ENCODE measurements around the gene FAM184B. TPM values are rescaled to one million over a fixed set of nuclear protein-coding genes. Genes with fewer than 3 reads are reported as not detected.

Gene FAM184B
- total and polyA plus RNA-seq, 2 experiments from 2014 or later = not detected

DNA sequence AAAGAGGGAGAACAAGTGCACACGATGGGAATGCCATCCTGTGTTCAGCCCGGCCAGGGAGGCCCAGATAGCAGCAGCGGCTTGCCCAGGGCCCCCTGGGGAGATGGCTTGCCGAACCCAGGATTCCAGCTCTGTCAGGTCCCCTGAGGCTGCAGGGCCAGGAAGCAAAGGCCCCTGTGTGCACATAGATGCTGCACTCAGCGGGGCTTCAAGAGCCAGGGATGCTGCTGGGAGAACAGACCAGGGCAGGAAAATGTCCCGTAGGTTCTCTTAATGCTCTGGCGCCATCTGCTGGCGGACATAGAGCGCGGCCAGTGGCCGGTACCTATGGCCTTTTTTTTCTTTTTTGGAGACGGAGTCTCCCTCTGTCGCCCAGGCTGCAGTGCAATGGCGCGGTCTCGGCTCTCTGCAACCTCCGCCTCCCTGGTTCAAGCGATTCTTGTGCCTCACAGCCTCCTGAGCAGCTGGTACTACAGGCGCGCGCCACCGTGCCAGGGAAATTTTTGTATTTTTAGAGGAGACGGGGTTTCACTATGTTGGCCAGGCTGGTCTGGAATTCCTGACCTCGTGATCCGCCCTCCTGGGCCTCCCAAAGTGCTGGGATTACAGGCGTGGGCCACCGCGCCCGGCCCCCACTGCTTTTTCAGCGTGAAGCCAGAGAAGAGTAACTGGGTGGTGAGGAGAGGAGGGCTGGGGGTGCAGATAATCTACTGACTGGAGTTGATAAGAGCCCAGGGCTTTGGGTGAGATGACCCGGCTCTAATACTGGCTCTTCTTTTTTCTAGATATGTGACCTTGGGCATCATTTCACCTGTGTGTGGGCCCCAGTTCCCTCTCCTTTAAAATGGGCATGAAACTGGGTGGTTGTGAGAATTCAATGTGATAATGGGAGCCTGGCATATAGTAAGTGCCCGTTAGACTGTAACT is 144.5 kb downstream of the FAM184B start:
- Histone ChIP-seq H3K4me1 (ENCODE audit: insufficient read depth) (no peaks in the 10 kb centered on the region), H4K20me1 (ENCODE audit: insufficient read depth, poor library complexity, severe bottlenecking) (no peaks in the 10 kb centered on the region), H3K9me2 (replicated peaks; ENCODE audit: insufficient read depth) (no peaks in the 10 kb centered on the region), H3K4me2 (no peak overlapping the region), H3K36me3 (replicated peaks; ENCODE audit: insufficient read depth, low read depth) (no peaks in the 10 kb centered on the region), H3K27ac (no peak overlapping the region), H3K9me3 (ENCODE audit: low read depth) (no peaks in the 10 kb centered on the region), H2AFZ (no peak overlapping the region), H3K27me3 (no peaks in the 10 kb centered on the region), H3K79me2 (no peaks in the 10 kb centered on the region), H3K4me3 (no peak overlapping the region)
- 56% methylated on average over 32 of the region's 32 CpGs for WGBS (ENCODE audit: low lambda C conversion rate, missing lambda C conversion rate)
- TF ChIP-seq EZH2 (IDR thresholded peaks at IDR 0.05; ENCODE audit: borderline replicate concordance) = no peak
- TF ChIP-seq, protein P1, sequence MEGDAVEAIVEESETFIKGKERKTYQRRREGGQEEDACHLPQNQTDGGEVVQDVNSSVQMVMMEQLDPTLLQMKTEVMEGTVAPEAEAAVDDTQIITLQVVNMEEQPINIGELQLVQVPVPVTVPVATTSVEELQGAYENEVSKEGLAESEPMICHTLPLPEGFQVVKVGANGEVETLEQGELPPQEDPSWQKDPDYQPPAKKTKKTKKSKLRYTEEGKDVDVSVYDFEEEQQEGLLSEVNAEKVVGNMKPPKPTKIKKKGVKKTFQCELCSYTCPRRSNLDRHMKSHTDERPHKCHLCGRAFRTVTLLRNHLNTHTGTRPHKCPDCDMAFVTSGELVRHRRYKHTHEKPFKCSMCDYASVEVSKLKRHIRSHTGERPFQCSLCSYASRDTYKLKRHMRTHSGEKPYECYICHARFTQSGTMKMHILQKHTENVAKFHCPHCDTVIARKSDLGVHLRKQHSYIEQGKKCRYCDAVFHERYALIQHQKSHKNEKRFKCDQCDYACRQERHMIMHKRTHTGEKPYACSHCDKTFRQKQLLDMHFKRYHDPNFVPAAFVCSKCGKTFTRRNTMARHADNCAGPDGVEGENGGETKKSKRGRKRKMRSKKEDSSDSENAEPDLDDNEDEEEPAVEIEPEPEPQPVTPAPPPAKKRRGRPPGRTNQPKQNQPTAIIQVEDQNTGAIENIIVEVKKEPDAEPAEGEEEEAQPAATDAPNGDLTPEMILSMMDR (IDR thresholded peaks at IDR 0.05; ENCODE audit: poor library complexity) = peak; percentile 89
- DNase-seq (ENCODE audit: low spot score) = peak; percentile 86

DNA sequence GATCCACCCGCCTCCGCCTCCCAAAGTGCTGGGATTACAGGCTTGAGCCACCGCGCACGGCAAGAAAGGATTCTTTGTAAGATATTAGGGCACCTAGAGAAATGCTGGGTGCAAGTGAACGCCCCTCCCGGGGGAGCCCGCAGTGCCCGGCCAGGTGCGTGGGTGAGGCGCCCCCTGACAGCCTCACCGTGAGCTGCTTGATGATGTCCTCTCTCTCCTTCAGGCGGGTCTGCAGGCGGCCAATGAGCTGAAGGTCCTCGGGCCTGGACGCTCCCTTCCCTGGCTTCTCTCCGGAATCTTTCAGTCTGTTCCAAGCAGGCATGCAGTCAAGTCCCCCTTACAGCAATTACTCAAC is 145.1 kb downstream of the FAM184B start:
- 93% methylated on average over 16 of the region's 17 CpGs for WGBS (ENCODE audit: low lambda C conversion rate, missing lambda C conversion rate)
- no peaks in the 10 kb centered on the region for H4K20me1 ChIP-seq (ENCODE audit: insufficient read depth, poor library complexity, severe bottlenecking)

DNA sequence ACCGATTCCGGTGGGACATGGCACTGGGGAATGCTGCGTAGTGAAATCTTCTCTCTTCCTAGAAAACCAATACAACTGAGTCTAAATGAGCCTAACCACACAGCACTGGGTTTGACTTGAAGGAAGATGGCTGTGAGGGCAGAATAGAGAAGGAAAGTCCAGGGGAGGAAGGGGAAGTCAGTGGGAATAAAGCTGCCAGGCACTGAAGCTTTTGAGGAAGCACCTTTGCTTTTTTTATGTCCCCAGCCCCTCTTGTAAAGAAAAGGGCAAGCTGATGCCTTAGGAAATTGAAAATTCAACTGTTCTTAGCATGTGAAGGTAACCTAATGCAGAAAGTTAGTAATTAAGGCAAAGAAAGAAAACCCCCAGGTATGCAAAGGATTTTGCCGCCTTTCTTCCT is 146.4 kb downstream of the FAM184B start:
- Histone ChIP-seq H3K27me3 (no peaks in the 10 kb centered on the region), H3K9me2 (replicated peaks; ENCODE audit: insufficient read depth) (no peaks in the 10 kb centered on the region), H3K79me2 (no peaks in the 10 kb centered on the region), H4K20me1 (ENCODE audit: insufficient read depth, poor library complexity, severe bottlenecking) (no peaks in the 10 kb centered on the region), H3K4me2 (no peak overlapping the region), H2AFZ (no peak overlapping the region), H3K4me3 (no peak overlapping the region), H3K36me3 (replicated peaks; ENCODE audit: insufficient read depth, low read depth) (no peaks in the 10 kb centered on the region), H3K9me3 (ENCODE audit: low read depth) (no peaks in the 10 kb centered on the region), H3K27ac (no peak overlapping the region), H3K4me1 (ENCODE audit: insufficient read depth) (no peaks in the 10 kb centered on the region)
- no peak for DNase-seq (ENCODE audit: low spot score)
- WGBS (ENCODE audit: low lambda C conversion rate, missing lambda C conversion rate) = 97% methylated on average over 4 of the region's 4 CpGs
- TF ChIP-seq EZH2phosphoT487 (IDR thresholded peaks at IDR 0.05; ENCODE audit: low read depth, severe bottlenecking, unreplicated experiment) (no peak), EZH2 (IDR thresholded peaks at IDR 0.05; ENCODE audit: borderline replicate concordance) (no peak)
- TF ChIP-seq, protein P1 (IDR thresholded peaks at IDR 0.05; ENCODE audit: poor library complexity) = no peak

More for the DNA sequence above, 145.1 kb downstream of the FAM184B start:
- Histone ChIP-seq H2AFZ (no peak overlapping the region), H3K9me2 (replicated peaks; ENCODE audit: insufficient read depth) (no peaks in the 10 kb centered on the region), H3K27ac (no peak overlapping the region), H3K27me3 (no peaks in the 10 kb centered on the region), H3K79me2 (no peaks in the 10 kb centered on the region), H3K4me2 (no peak overlapping the region), H3K9me3 (ENCODE audit: low read depth) (no peaks in the 10 kb centered on the region), H3K4me3 (no peak overlapping the region), H3K36me3 (replicated peaks; ENCODE audit: insufficient read depth, low read depth) (no peaks in the 10 kb centered on the region), H3K4me1 (ENCODE audit: insufficient read depth) (no peaks in the 10 kb centered on the region)
- TF ChIP-seq, protein P1 (IDR thresholded peaks at IDR 0.05; ENCODE audit: poor library complexity) = no peak
- no peak for TF ChIP-seq EZH2phosphoT487 (IDR thresholded peaks at IDR 0.05; ENCODE audit: low read depth, severe bottlenecking, unreplicated experiment)
- TF ChIP-seq EZH2 (IDR thresholded peaks at IDR 0.05; ENCODE audit: borderline replicate concordance) = no peak
- no peak for DNase-seq (ENCODE audit: low spot score)
